CD4-positive, alpha-beta T cell treated with Interleukin-4 for 1 hour (primary cell): ENCODE results near the gene MAST3.

Source experiments
- DNase-seq, 2 donors: peaks; one replicate each; pipeline ENCODE4 v3.0.0-alpha.2; 2020 to 2022

Gene MAST3

GRCh38 chr19:18114483-18114882 is 16.9 kb downstream of the MAST3 start:
- DNase-seq: no peak

GRCh38 chr19:18117364-18117691 is 19.8 kb downstream of the MAST3 start:
- no peak for DNase-seq

- DNase-seq: peak; percentile 96
Observed at GRCh38 chr19:18117692-18118378, 20.3 kb downstream of the MAST3 start.

GRCh38 chr19:18118420-18119012 is 20.9 kb downstream of the MAST3 start:
- no peak for DNase-seq

- DNase-seq: peak; percentile 69 to 79
Observed at GRCh38 chr19:18119013-18119716, 21.6 kb downstream of the MAST3 start.

- peak; percentile 51 to 63 for DNase-seq
Observed at GRCh38 chr19:18119717-18120105, 22.1 kb downstream of the MAST3 start.

- no peak for DNase-seq
Observed at GRCh38 chr19:18120127-18120526, 22.5 kb downstream of the MAST3 start.

GRCh38 chr19:18121166-18121565 is 23.6 kb downstream of the MAST3 start:
- DNase-seq: no peak

GRCh38 chr19:18122424-18122823 is 24.8 kb downstream of the MAST3 start:
- DNase-seq: no peak

GRCh38 chr19:18122860-18123795 is 25.6 kb downstream of the MAST3 start:
- no peak for DNase-seq

GRCh38 chr19:18123819-18124218 is 26.2 kb downstream of the MAST3 start:
- no peak for DNase-seq

- DNase-seq: no peak
Observed at GRCh38 chr19:18126097-18126496, 28.5 kb downstream of the MAST3 start.

- peak; percentile 28 to 57 for DNase-seq
Observed at GRCh38 chr19:18128044-18128443, 30.5 kb downstream of the MAST3 start.

GRCh38 chr19:18128805-18129204 is 31.2 kb downstream of the MAST3 start:
- DNase-seq: no peak

- DNase-seq: no peak
Observed at GRCh38 chr19:18130523-18131242, 33.1 kb downstream of the MAST3 start.

- DNase-seq: no peak
Observed at GRCh38 chr19:18131841-18132596, 34.4 kb downstream of the MAST3 start.

- no peak for DNase-seq
Observed at GRCh38 chr19:18135712-18136584, 38.4 kb downstream of the MAST3 start.

GRCh38 chr19:18137242-18137641 is 39.7 kb downstream of the MAST3 start:
- DNase-seq: no peak

GRCh38 chr19:18137657-18138339 is 40.2 kb downstream of the MAST3 start:
- no peak for DNase-seq

GRCh38 chr19:18140473-18140872 is 42.9 kb downstream of the MAST3 start:
- DNase-seq: no peak
